OCI-M2 (cell line): ENCODE data around the gene MPV17L.
"Not testable (repeated sequence)": the region's sequence is repeated elsewhere in the genome, so short reads cannot be mapped to it uniquely, and the experiment has no call there.

Source experiments
- DNase-seq: peaks from one replicate; lab custom pipeline; 2025; ENCODE audit not compliant: unreplicated experiment; lab: John Stamatoyannopoulos, UW

MPV17L gene

GRCh38 chr16:15395631-15396508 is at the start of gene MPV17L:
Gene MPV17L (plus strand): TSS chr16:15395754. CDS start chr16:15395898, 144 bp downstream.
- not testable (repeated sequence) for DNase-seq

DNA sequence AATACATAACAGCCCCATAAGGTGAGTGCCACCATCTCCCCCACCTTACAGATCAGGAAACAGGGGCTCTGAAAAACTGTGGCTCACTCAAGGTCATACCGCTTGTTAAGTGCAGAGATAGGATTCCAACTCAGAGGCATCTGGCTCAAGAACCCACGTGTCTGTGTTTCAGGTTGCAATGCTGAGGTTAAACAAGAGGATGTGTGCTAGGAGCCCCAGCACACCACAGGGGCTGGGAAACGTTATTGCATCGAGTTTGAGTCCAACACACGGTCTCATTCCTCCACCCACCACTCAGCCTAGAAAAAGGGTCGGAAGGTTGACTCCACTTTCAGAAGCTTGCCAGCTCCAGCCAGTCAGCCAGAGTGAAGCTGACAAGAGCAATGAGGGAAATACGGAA is 46.8 kb upstream of the MPV17L start:
- DNase-seq: not testable (repeated sequence)

GRCh38 chr16:15351251-15351650 is 44.3 kb upstream of the MPV17L start:
- not testable (repeated sequence) for DNase-seq

DNA sequence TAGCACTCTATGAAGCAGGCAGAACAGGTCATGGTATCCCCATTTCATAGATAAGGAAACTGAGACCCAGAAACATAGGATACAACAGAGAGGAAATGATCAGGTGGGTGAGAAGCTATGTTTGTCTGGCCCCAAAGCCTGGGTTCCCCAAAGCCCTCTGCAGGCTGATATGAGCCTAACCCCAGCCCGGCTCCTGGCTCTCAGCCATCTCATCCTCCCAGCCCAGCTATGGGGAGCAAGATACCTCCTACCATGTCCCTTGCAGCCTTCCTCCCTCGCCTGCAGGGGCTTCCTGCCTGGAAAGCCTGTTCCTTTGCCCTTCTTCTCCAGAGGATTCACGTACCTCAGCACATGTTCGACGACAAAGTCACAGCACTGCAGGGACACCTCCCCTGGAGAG is 43.8 kb upstream of the MPV17L start:
- DNase-seq: not testable (repeated sequence)

- DNase-seq: not testable (repeated sequence)
Measured at GRCh38 chr16:15352852-15353251, 42.7 kb upstream of the MPV17L start.

GRCh38 chr16:15354846-15355245 is 40.7 kb upstream of the MPV17L start:
- DNase-seq: not testable (repeated sequence)

DNA sequence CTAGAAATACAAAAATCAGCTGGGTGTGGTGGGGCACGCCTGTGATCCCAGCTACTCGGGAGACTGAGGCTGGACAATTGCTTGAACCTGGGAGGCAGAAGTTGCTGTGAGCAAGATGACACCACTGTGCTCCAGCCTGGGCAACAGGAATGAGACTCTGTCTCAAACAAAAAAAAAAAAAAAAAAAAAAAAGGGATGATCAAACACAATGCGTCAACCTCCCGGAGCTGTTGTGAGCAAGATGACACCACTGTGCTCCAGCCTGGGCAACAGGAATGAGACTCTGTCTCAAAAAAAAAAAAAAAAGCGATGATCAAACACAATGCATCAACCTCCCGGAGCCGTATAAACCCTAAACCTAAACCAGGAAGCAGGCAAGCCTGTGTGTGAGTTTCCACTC is 38.1 kb upstream of the MPV17L start:
- not testable (repeated sequence) for DNase-seq

GRCh38 chr16:15378194-15378593 is 17.4 kb upstream of the MPV17L start, which contains the start of gene NPIPA5:
Gene NPIPA5 (minus strand): TSS chr16:15378294. CDS start chr16:15378294, 0 bp downstream.
- not testable (repeated sequence) for DNase-seq

DNA sequence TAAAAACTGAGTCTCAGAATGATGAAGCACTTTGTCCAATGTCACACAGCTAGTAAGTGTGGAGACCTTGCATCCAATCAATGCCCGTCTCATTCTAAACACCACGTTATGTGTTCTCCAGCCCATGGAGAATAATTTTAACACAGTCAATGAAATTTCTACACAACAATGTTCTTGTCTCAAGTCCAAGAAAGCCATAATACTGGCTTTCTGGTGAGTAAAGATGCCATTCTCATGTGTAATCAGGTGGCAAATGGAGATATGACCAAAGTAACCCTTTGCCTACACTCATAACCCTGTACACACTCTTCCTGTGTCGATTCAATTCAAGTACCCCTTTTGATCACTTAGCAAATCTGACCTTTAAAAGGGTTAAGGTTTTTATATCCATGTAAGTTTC is 12.7 kb upstream of the MPV17L start:
- DNase-seq: not testable (repeated sequence)

GRCh38 chr16:15388060-15388459 is 7.5 kb upstream of the MPV17L start:
- not testable (repeated sequence) for DNase-seq

DNA sequence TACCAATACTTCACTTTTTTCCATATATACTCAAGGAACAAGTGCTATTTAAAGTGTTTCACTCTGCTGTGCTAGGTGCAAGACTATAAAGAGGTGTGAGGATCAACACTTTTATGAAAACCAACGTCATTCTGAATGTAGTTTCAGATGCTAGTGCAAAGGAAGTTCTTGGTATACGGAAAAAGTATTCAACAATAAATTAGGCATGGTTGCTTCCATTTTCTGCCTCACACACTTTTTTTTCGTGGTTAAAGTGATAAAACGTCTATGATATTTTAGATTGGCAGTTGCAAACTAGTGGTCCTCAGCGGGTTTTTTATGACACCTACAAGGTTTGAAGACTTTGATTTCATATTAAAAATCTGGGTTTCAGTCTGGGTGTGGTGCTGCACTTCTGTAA is 5.6 kb upstream of the MPV17L start:
- DNase-seq: not testable (repeated sequence)

DNA sequence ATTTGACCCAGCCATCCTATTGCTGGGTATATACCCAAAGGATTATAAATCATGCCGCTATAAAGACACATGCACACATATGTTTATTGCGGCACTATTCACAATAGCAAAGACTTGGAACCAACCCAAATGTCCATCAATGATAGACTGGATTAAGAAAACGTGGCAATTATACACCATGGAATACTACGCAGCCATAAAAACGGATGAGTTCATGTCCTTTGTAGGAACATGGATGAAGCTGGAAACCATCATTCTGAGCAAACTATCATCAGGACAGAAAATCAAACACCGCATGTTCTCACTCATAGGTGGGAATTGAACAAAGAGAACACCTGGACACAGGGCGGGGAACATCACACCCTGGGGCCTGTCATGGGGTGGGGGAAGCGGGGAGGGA is 2.5 kb upstream of the MPV17L start:
- not testable (repeated sequence) for DNase-seq

- not testable (repeated sequence) for DNase-seq
Measured at GRCh38 chr16:15396509-15396829, 915 bp downstream of the MPV17L start.

DNA sequence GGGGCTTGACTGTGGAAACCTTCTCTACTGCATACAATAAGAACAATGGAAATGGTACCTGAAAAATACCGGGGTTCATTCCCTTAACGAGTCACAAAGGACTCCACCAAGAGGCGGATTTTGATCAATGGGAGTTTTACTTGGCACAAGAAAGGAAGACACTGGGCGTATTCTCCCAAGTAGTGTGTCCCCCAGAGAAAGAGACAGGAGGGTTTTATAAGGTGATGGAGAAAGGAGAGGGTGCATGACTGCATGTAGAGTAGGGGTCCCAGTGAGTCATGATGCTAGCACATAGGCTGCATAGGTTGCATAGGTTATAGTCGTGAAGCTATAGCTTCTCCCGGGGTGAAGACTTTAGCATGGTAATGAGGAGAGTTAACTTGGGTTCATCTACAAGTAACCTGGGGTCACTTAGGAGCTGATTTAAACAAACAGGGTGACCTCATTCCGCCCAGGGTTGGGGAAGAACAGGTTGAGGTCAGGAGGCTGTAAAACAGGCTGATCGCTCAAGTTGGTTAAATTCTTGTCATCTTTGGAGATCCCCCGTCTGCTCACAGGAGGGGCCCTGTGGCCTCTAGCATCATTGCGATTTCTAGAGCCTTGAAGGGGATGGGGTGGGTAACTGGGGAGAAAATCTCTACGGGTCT is 1.5 kb downstream of the MPV17L start:
- DNase-seq: no peak

- no peak for DNase-seq
Measured at GRCh38 chr16:15398618-15399316, 3.2 kb downstream of the MPV17L start.

DNA sequence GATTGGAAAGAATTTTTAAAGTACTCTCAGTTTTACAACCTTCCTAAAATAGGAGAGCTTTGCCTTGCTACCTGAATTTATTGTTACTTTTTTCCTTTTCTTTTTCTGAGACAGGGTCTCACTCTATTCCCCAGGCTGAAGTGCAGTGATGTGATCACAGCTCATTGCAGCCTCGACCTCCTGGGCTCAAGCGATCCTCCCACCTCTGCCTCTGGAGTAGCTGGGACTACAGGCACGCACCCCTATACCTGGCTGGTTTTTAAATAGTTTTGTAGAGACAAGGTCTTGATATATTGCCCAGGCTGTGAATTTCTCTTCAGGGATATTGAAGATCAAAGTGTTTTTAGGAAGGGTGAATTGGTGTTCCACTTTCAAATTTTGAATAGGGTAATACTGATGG is 3.8 kb downstream of the MPV17L start:
- DNase-seq: no peak

GRCh38 chr16:15400314-15400713 is 4.8 kb downstream of the MPV17L start:
- DNase-seq: not testable (repeated sequence)

DNA sequence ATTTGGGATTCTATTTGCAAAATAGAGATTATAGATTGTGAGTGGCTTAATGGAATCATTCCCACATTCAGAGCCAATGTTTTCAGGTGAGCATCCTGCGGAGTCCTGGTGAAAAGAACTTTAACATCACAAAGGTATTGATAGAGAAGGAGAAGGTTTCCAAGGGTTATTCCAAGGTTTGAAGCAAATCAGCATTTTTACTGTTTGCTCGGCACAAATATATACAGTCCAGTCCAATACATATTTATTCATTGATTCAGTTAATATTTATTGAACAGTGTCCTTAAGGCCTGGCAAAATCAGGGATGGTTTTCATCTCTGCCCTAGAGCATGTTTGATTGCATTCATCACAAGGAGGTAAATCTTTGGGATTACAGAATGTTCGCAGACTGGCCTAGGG is 6.4 kb downstream of the MPV17L start:
- DNase-seq: no peak

DNA sequence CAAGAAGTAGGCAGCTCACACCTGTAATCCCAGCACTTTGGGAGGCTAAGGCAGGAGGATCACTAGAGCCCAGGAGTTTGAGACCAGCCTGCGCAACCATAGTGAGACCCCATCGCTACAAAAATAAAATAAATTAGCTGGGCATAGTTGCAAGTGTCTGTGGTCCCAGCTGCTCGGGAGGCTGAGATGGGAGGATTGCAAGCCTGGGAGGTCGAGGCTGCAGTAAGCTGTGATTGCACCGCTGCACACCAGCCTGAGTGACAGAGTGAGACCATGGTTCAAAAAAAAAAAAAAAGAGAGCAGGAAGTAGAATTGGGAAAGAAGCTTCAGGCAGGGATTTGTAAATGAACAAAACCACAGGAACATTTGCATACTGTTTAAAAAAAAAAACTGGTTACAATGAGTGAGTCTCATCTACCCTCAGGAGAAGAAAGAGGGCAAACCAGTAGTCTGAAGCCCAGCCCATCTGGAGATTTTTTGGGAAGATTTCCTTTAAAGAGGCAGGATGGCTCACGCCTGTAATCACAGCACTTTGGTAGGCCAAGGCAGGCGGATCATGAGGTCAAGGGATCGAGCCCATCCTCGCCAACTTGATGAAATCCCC is 7.9 kb downstream of the MPV17L start:
- DNase-seq: no peak

DNA sequence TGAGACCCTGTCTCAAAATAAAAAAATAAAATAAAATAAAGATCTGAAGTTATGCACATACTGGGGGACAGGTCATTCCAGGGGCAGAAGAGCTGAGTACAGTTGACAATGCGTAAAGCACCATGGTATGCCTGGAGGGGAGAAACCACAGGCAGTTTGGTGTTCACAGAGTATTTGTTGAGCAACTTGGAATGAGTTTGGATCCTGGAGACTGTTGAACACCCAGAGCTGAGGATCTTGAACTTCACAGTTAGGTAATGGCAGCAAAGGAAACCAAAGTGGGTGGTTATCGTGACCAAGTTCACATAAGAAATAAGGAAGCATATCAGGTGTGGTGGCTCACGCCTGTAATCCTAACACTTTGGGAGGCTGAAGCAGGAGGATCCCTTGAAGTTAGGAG is 8.5 kb downstream of the MPV17L start:
- DNase-seq: not testable (repeated sequence)

DNA sequence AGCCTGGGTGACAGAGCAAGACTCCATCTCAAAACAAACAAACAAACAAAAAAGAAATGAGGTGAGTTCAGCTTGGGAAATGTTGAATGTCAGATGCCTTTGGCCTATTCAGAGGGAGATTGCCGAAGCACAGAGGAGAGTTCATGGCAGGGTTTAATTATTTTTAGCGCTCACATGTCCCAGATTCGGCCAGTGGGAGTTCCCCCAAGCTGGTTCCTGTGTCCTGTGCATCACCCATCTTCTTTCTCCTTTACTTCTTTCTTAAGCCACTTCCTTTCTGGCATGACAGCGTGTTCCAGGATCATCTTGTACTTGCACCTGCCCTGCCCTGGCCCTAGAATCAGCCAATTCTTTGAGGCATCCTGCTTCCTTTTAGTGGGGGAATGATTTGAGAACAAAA is 9.2 kb downstream of the MPV17L start:
- no peak for DNase-seq
